Mucosa of descending colon (tissue), 3 donors: Measurements from ENCODE around the gene CTDSP2. TPM values are rescaled to one million over a fixed set of nuclear protein-coding genes. Genes with fewer than 3 reads are reported as not detected.
A peak's percentile ranks its signal among the peaks of the same experiment; 100 is the strongest.
"Not testable (repeated sequence)": the region's sequence is repeated elsewhere in the genome, so short reads cannot be mapped to it uniquely, and the experiment has no call there.

Experiments used
- ATAC-seq: fragments of 200-7000 bp; cut with Tn5 transposase; one replicate; pipeline ENCODE4 v1.9.1; 2020; ENCODE audit warnings: mild to moderate bottlenecking, moderate library complexity
- DNase-seq, 3 donors: peaks; one replicate each; pipeline ENCODE4 v3.0.0-alpha.2; 2020
- H3K36me3 ChIP-seq: fragments of 200-600 bp; one replicate; pipeline ENCODE4 v1.8.0; 2021; ENCODE audit warnings: low read depth, mild to moderate bottlenecking
- H3K4me1 ChIP-seq: fragments of 200-600 bp; one replicate; pipeline ENCODE4 v1.8.0; 2021; ENCODE audit warnings: low read depth, mild to moderate bottlenecking
- H3K4me3 ChIP-seq: fragments of 200-600 bp; one replicate; pipeline ENCODE4 v1.8.0; 2021; ENCODE audit warnings: mild to moderate bottlenecking
- H3K9me3 ChIP-seq: fragments of 200-600 bp; one replicate; pipeline ENCODE4 v1.8.0; 2021; ENCODE audit warnings: mild to moderate bottlenecking
- CTCF ChIP-seq: fragments of 200-600 bp; IDR thresholded peaks from one replicate; pipeline ENCODE4 v1.8.0; 2022; ENCODE audit warnings: antibody characterized with exemption, mild to moderate bottlenecking
- intact Hi-C, 2 donors: fragments of 100-400 bp; cut with DNase I in 1 of 2; cut with micrococcal nuclease in 1 of 2; formaldehyde crosslinking; loops; one replicate each; pipeline versions ENCODE4 v1.11.0 to v1.11.1; 2022; cut with DNase I, micrococcal nuclease
- total RNA-seq, 3 donors: library from RNA; stranded (reverse); fragmentation: NEBNext Ultra II Directional in 2 of 3; extraction: Animal tissue kit (Norgen Biotek cat#: 25700) in 2 of 3; gene quantifications; one replicate each; pipeline versions ENCODE4 v1.2.1 to v1.2.4, GENCODE V29; 2021 to 2023
- donor health status: DM: no; HTN: no; CAD: no; lungs with moderate emphysema.
- donor health status: DM: no; HTN: no; CAD: no.
- donor health status: DM: no; HTN: yes; CAD: no.

Gene CTDSP2
- total RNA-seq, 3 donors from 2014 or later, result 220 to 339 (median 256) TPM

DNA sequence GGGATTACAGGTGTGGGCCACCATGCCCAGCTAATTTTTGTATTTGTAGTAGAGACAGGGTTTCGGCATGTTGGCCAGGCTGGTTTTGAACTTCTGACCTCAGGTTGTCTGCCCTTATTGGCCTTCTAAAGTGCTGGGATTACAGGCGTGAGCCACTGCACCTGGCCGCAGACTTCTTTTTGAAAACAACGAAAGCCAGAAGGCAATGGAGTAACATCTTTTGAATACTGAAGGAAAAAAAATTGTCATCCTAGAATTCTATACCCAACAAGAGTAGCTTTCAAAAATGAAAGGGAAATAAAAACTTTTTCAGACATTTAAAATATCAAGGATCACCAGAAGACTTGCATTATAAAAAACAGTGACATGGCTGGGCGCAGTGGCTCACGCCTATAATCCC lies 38.7 kb upstream of the CTDSP2 start:
- intact Hi-C loops, result no loop called here
- DNase-seq (no peak), ATAC-seq (no peak)
- Histone ChIP-seq H3K36me3 (no peaks in the 10 kb centered on the region), H3K9me3 (peaks cover 3% of the 10 kb centered on the region), H3K4me3 (no peak overlapping the region), H3K4me1 (peaks cover 44% of the 10 kb centered on the region)
- no peak for TF ChIP-seq CTCF

- no peaks in the 10 kb centered on the region for H3K36me3 ChIP-seq
- no peak overlapping the region for H3K4me3 ChIP-seq
- ATAC-seq, result no peak
- H3K4me1 ChIP-seq, result peaks cover 29% of the 10 kb centered on the region
- peaks cover 3% of the 10 kb centered on the region for H3K9me3 ChIP-seq
- intact Hi-C loops, result no loop called here
- no peak for DNase-seq
- no peak for TF ChIP-seq CTCF
Measured at GRCh38 chr12:57883700-57884099, 37.2 kb upstream of the CTDSP2 start.

DNA sequence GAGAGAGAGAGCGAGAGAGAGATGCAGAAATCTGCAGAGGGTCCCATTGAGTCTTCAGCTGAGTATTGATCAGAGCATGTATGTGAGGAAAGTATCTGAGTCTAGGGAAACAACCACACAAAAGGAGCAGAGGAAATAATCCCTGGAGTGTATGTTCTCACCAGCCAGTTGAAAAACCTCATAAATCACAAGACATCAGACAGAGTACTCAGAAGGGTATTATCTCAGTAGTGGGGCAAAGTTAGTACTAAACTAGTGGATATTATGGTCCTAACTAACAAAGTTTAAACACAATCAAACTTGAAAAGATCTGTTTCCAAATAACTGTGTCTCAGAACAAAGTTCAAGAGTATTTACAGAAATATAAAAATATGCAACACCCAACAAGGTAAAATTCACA lies 36.5 kb upstream of the CTDSP2 start:
- Histone ChIP-seq H3K4me3 (no peak overlapping the region), H3K4me1 (peaks cover 22% of the 10 kb centered on the region), H3K36me3 (no peaks in the 10 kb centered on the region), H3K9me3 (peaks cover 3% of the 10 kb centered on the region)
- intact Hi-C loops, result no loop called here
- DNase-seq, result no peak
- TF ChIP-seq CTCF, result no peak
- ATAC-seq, result peak; percentile 36

DNA sequence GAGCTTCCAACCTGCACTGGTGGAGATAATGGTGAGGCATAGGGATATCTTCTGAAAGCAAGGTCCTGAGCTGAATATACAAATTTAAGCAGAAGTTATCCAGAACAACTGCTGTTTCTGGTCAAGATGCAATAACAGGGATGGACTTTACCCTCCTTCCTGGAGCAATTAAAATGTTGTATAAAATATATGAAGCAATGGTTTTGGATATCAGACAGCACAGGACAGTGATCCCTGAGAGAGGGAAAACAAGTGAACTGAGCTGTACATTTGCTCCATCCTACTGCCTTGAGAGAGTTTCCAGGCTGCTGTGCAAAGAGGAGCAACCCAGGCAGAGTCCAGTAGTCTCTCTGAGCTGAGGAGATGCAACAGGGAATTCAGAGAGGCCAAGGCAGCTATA lies 36.0 kb upstream of the CTDSP2 start:
- Histone ChIP-seq H3K4me1 (peaks cover 17% of the 10 kb centered on the region), H3K4me3 (no peak overlapping the region), H3K9me3 (peaks cover 3% of the 10 kb centered on the region), H3K36me3 (no peaks in the 10 kb centered on the region)
- no peak for TF ChIP-seq CTCF
- ATAC-seq (peak; percentile 79), DNase-seq (no peak)
- intact Hi-C loops, result no loop called here

- Histone ChIP-seq H3K9me3 (peaks cover 3% of the 10 kb centered on the region), H3K4me1 (peaks cover 11% of the 10 kb centered on the region), H3K36me3 (no peaks in the 10 kb centered on the region), H3K4me3 (no peak overlapping the region)
- ATAC-seq (peak; percentile 92), DNase-seq (peak in 1 of 3 donors; percentile 65)
- TF ChIP-seq CTCF, result no peak
- intact Hi-C loops, result no loop called here
Measured at GRCh38 chr12:57881475-57881874, 34.9 kb upstream of the CTDSP2 start.

DNA sequence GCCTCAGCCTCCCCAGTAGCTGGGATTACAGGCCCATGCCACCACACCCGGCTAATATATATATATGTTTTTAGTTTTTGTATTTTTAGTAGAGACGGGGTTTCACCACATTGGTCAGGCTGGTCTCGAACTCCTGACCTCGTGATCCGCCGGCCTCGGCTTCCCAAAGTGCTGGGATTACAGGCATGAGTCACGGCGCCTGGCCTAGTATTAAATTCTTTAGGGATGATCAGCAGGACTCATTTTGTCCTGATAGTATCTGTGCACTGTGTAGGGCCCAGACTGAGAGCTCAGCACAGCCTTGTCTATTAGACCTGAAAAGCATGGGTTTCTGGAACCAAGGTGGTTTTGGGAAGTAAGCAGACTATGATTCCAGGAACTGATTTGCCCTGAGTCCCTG lies 34.5 kb upstream of the CTDSP2 start:
- DNase-seq, H3K36me3 ChIP-seq, intact Hi-C loops, H3K9me3 ChIP-seq, H3K4me3 ChIP-seq: not testable (repeated sequence)
- peaks cover 11% of the 10 kb centered on the region for H3K4me1 ChIP-seq
- ATAC-seq, result peak; percentile 25
